ENCODE results near the gene TSPAN18. TPM values are rescaled to one million over a fixed set of nuclear protein-coding genes. Genes with fewer than 3 reads are reported as not detected.

The TSPAN18 gene
- polyA plus RNA-seq, 1 experiment = 0.98 TPM

- no peak for DNase-seq (ENCODE audit: low read depth, low spot score)
- peaks cover 39% of the 10 kb centered on the region for H3K27me3 ChIP-seq (ENCODE audit: control insufficient read depth, insufficient read depth, low read length)
- H3K27ac ChIP-seq (ENCODE audit: low read depth, low read length) = no peak overlapping the region
- CTCF ChIA-PET = interaction anchor here (0.8 kb wide), 1 partner anchor 109 kb away, joined by 3 read pairs; no protein-coding TSS in a partner anchor
- H3K4me3 ChIP-seq (ENCODE audit: low read depth, low read length) = no peak overlapping the region
- TF ChIP-seq CTCF (IDR thresholded peaks at IDR 0.05; ENCODE audit: low read depth, low read length) = no peak
- no peaks in the 10 kb centered on the region for H3K9me3 ChIP-seq (ENCODE audit: control insufficient read depth, insufficient read depth, low read length)
- POLR2A ChIA-PET = no interaction called here
Observed at GRCh38 chr11:44803009-44803408, 76.2 kb downstream of the TSPAN18 start.

DNA sequence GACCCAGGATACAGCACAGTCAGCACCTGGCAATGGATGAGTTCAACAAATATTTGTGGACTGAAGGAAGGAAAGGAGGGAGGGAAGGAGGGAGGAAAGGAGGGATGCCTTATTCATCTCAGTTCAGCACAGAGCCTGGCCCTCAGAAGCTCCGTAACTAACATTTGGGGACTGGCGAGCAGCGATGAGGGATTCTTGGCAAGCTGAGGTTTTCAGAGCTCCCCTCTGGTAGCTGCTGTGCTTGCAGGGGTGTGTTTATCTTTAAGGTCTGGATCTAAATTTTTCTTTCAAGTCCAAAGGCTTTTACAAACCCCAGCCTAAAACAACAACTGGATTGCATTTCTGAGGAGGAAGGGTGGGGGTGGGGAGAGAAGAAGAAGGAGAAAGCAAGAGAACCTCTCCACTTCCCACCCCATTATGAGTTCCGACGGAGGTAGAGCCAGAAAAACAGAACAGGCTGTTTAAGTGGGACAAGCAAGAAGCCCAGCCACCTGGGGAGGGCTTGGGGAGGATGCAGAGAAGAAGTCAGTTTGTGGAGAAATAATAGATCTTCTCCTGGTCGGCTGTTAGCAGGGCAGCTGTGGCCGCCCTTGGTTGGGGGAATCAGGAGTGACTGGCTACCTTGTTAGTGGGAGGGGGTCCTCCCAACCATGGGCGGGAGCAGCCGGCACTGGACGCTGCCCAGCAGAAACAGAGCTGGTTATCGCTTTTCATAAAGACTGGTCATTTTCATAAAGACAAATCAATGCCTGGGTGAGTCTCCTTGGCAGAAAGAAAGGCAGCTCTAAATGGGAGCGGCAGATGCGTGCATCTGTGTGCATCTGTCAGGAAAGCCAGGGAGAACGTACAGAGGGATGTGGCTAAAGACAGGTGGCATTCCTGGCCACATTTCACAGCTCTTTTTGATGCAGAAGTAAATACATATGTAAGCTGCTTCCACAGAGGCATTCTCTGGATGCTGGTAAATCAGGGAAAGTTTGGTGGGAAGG, 78.0 kb downstream of the TSPAN18 start:
- Histone ChIP-seq H3K4me3 (ENCODE audit: low read depth, low read length) (no peak overlapping the region; the same call in 1 of the 2 replicates), H3K27ac (ENCODE audit: low read depth, low read length) (peak overlapping the region; percentile 0), H3K9me3 (ENCODE audit: control insufficient read depth, insufficient read depth, low read length) (no peaks in the 10 kb centered on the region), H3K27me3 (ENCODE audit: control insufficient read depth, insufficient read depth, low read length) (peaks cover 38% of the 10 kb centered on the region)
- ChIA-PET CTCF (interaction anchor here (0.9 to 2.1 kb wide), 3 partner anchors 18 to 135 kb away, joined by 4 to 8 read pairs (median 5); no protein-coding TSS in a partner anchor), POLR2A (interaction anchor here (0.7 to 0.9 kb wide), 4 partner anchors 10 to 58 kb away, joined by 3 to 19 read pairs (median 5); no protein-coding TSS in a partner anchor)
- DNase-seq (ENCODE audit: low read depth, low spot score) = no peak
- TF ChIP-seq CTCF (IDR thresholded peaks at IDR 0.05; ENCODE audit: low read depth, low read length) = 0 out of 2 replicates have a peak, but pooled peaks have one; percentile 17

- no peaks in the 10 kb centered on the region for H3K9me3 ChIP-seq (ENCODE audit: control insufficient read depth, insufficient read depth, low read length)
- no peak overlapping the region for H3K4me3 ChIP-seq (ENCODE audit: low read depth, low read length)
- H3K27ac ChIP-seq (ENCODE audit: low read depth, low read length) = no peak overlapping the region
- H3K27me3 ChIP-seq (ENCODE audit: control insufficient read depth, insufficient read depth, low read length) = peaks cover 34% of the 10 kb centered on the region
- no peak for TF ChIP-seq CTCF (IDR thresholded peaks at IDR 0.05; ENCODE audit: low read depth, low read length)
- DNase-seq (ENCODE audit: low read depth, low spot score) = no peak
- ChIA-PET POLR2A (interaction anchor here (0.7 to 0.8 kb wide), 2 partner anchors 17 to 57 kb away, joined by 3 read pairs; no protein-coding TSS in a partner anchor), CTCF (interaction anchor here (0.9 to 2.1 kb wide), 2 partner anchors 17 to 31 kb away, joined by 4 to 8 read pairs; no protein-coding TSS in a partner anchor)
Observed at GRCh38 chr11:44805596-44805995, 78.8 kb downstream of the TSPAN18 start.

DNA sequence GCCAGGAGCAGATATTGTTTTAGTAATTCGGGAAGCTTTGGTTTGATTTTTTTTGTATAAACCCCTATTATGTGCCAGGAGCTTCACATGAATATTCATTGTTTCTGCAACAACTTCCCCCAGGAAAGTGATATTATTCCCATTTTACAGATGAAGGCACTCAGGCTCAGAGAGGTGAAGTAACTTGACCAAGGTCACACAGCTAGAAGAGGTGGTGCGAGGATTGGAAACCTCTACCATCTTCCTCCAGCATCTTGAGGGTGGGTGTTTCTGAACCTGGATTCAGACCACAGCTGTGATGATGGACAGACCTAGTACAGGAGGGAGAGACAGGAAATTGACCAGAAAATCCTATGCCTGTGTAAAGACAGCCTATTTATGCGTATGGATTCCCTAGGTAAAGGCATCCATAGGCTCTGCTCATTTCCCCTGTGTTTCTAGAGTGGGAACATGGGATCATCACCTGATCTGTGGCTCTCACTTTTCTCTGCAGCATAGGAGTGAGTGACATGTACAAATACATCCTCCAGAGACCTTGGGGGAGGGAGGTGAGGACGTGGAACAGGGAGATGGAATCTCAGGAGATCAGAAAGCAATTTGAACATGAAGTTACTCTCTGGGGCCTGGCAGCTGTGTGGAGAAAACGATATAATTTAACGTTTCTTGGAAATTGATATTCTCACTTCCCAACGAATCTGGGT, 81.4 kb downstream of the TSPAN18 start:
- Histone ChIP-seq H3K27me3 (ENCODE audit: control insufficient read depth, insufficient read depth, low read length) (peaks cover 13% of the 10 kb centered on the region), H3K9me3 (ENCODE audit: control insufficient read depth, insufficient read depth, low read length) (no peaks in the 10 kb centered on the region), H3K27ac (ENCODE audit: low read depth, low read length) (no peak overlapping the region), H3K4me3 (ENCODE audit: low read depth, low read length) (no peak overlapping the region)
- no peak for DNase-seq (ENCODE audit: low read depth, low spot score)
- ChIA-PET POLR2A (no interaction called here), CTCF (no interaction called here)
- TF ChIP-seq CTCF (IDR thresholded peaks at IDR 0.05; ENCODE audit: low read depth, low read length) = no peak
